Kidney (tissue), 14 donors: ENCODE measurements around the gene CUX1. TPM values are rescaled to one million over a fixed set of nuclear protein-coding genes. Genes with fewer than 3 reads are reported as not detected.

Experiments used
- DNase-seq, 5 donors: peaks; one replicate each; pipeline ENCODE4 v3.0.0-alpha.2; 2013 to 2020
- FAIRE-seq: peaks from 2 replicates; lab custom pipeline; 2012; peaks lifted over from hg19 to GRCh38; lab: Jason Lieb, UNC
- H3K27ac ChIP-seq, 2 donors: one replicate each; pipeline ENCODE4 v1.7.0; 2013; ENCODE audit warnings: low read depth in 2 of 2, low read length in 2 of 2, inconsistent platforms in 1 of 2
- H3K27me3 ChIP-seq: one replicate; pipeline ENCODE4 v1.7.1; 2013; ENCODE audit warnings: low read length, inconsistent platforms; ENCODE audit not compliant: control insufficient read depth, insufficient read depth
- H3K36me3 ChIP-seq, 3 donors: one replicate each; pipeline versions ENCODE4 v1.7.0 to v1.7.1; 2013; ENCODE audit warnings: low read length in 3 of 3, control low read depth in 1 of 3, inconsistent platforms in 1 of 3; ENCODE audit not compliant: insufficient read depth in 3 of 3, control insufficient read depth in 2 of 3
- H3K4me1 ChIP-seq, 3 donors: one replicate each; pipeline versions ENCODE4 v1.7.0 to v1.7.1; 2013; ENCODE audit warnings: low read length in 3 of 3, inconsistent platforms in 1 of 3, low read depth in 1 of 3; ENCODE audit not compliant: control insufficient read depth in 2 of 3, insufficient read depth in 2 of 3
- H3K4me3 ChIP-seq, 3 donors: one replicate each; pipeline versions ENCODE4 v1.7.0 to v1.8.1; 2013; ENCODE audit warnings: low read length in 3 of 3, control low read depth in 1 of 3, inconsistent platforms in 1 of 3
- H3K9ac ChIP-seq, 3 donors: one replicate each; pipeline versions ENCODE4 v1.7.0 to v1.7.1; 2013; ENCODE audit warnings: low read length in 3 of 3, control low read depth in 1 of 3, inconsistent platforms in 1 of 3
- H3K9me3 ChIP-seq, 3 donors: one replicate each; pipeline versions ENCODE4 v1.7.0 to v1.7.1; 2013; ENCODE audit warnings: low read length in 3 of 3, control low read depth in 1 of 3, inconsistent platforms in 1 of 3; ENCODE audit not compliant: control insufficient read depth in 2 of 3, insufficient read depth in 1 of 3
- intact Hi-C: fragments of 100-400 bp; cut with DNase I; formaldehyde crosslinking; loops from one replicate; pipeline ENCODE4 v1.11.1; 2022
- polyA plus RNA-seq: library from polyadenylated mRNA; stranded (reverse); fragments of 350-450 nt; fragmentation: Illumina TruSeq; extraction: RNeasy Lipid Tissue Mini Kit (QIAGEN cat#74804); gene quantifications from one replicate; pipeline ENCODE4 v1.2.3, GENCODE V29; 2014; ENCODE audit warnings: low read depth, low replicate concordance; ENCODE audit not compliant: insufficient read depth
- total RNA-seq: library from RNA; stranded (reverse); fragmentation: NEBNext Ultra II Directional; extraction: Animal tissue kit (Norgen Biotek cat#: 25700); gene quantifications from one replicate; pipeline ENCODE4 v1.2.1, GENCODE V29; 2021
- TF ChIP-seq, protein P1 (sequence below): IDR thresholded peaks from 3 replicates; pipeline ENCODE4 v1.5.1; 2012; ENCODE audit warnings: mild to moderate bottlenecking, moderate library complexity, borderline replicate concordance; ENCODE audit not compliant: insufficient read depth; ENCODE audit errors: extremely low read depth
- donor health status: control.
- donor health status: control.
- donor health status: control.
- donor health status: control.
- donor health status: control.
- donor health status: DM: yes; HTN: yes; CAD: no.
- donor health status: Normal renal cell carcinoma (clear cell type).

The CUX1 gene
- total and polyA plus RNA-seq, 2 donors from 2014 or later, result 71.4 to 126 TPM

DNA sequence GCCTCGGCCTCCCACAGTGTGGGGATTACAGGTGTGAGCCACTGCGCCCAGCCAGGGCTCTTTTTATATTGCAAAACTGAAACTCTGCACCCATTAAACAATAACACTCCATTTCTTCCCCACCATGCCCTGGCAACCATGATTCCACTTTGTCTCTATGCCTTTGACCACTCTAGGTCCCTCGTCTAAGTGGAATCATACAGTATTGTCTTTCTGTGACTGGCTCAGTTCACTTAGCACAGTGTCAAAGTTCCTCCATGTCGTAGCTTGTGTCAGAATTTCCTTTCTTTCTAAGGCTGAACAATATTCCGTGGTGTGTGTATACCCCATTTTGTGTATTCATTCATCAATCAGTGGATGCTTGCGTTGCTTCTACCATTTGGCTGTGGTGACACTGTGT is 46.2 kb downstream of the CUX1 start:
- no peak overlapping the region for H3K27ac ChIP-seq
- no peak for FAIRE-seq

DNA sequence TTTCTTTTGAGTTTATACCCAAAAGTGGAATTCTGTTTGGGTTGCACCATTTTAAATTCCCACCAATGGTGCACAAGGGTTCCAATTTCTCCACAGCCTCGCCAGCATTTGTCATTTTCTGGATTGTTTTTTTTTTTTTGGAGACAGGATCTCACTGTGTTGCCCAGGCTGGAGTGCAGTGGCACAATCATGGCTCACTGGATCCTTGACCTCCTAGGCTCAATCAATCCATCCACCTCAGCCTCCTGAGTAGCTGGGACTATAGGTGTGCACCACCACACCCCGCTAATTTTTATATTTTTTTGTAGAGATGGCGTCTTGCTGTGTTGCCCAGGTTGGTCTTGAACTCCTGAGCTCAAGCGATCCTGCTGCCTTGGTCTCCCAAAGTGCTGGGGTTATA is 46.6 kb downstream of the CUX1 start:
- FAIRE-seq (no peak), DNase-seq (no peak)
- TF ChIP-seq, protein P1, sequence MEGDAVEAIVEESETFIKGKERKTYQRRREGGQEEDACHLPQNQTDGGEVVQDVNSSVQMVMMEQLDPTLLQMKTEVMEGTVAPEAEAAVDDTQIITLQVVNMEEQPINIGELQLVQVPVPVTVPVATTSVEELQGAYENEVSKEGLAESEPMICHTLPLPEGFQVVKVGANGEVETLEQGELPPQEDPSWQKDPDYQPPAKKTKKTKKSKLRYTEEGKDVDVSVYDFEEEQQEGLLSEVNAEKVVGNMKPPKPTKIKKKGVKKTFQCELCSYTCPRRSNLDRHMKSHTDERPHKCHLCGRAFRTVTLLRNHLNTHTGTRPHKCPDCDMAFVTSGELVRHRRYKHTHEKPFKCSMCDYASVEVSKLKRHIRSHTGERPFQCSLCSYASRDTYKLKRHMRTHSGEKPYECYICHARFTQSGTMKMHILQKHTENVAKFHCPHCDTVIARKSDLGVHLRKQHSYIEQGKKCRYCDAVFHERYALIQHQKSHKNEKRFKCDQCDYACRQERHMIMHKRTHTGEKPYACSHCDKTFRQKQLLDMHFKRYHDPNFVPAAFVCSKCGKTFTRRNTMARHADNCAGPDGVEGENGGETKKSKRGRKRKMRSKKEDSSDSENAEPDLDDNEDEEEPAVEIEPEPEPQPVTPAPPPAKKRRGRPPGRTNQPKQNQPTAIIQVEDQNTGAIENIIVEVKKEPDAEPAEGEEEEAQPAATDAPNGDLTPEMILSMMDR, result no peak
- no peak overlapping the region for H3K9ac ChIP-seq
- H3K9me3 ChIP-seq, result no peaks in the 10 kb centered on the region
- no peaks in the 10 kb centered on the region for H3K27me3 ChIP-seq
- no peak overlapping the region for H3K27ac ChIP-seq
- intact Hi-C loops, result no loop called here
- no peaks in the 10 kb centered on the region for H3K36me3 ChIP-seq
- peaks cover 2 to 35% (median 33%) of the 10 kb centered on the region in 3 donors for H3K4me1 ChIP-seq
- no peak overlapping the region for H3K4me3 ChIP-seq

More for the DNA sequence above, 46.2 kb downstream of the CUX1 start:
- DNase-seq, result peak in 1 of 5 donors; percentile 42
- intact Hi-C loops, result no loop called here
- no peak overlapping the region for H3K4me3 ChIP-seq
- TF ChIP-seq, protein P1, result no peak
- H3K9ac ChIP-seq, result no peak overlapping the region
- peaks cover 2 to 31% (median 29%) of the 10 kb centered on the region in 3 donors for H3K4me1 ChIP-seq
- H3K27me3 ChIP-seq, result no peaks in the 10 kb centered on the region
- no peaks in the 10 kb centered on the region for H3K9me3 ChIP-seq
- H3K36me3 ChIP-seq, result no peaks in the 10 kb centered on the region

DNA sequence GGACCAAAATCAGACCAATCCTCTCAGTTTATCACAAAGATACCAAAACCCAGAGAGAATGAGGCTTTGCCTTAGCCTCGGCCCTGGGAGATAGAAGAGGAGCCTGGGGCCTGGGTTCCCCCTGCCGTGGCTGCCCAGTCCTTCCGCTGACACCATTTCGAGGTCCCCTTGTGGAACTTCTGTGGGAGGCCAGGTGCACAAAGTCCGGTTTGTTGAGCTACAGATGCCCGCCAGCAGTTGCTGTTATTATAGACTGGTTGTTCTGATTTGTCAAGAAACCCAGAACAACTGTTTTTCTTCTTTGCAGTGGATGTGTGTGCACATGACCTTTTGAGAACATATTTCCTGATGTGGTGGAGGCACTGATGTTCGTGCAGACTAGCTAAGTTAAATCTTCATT is 47.6 kb downstream of the CUX1 start:
- H3K9ac ChIP-seq, result no peak overlapping the region
- H3K9me3 ChIP-seq, result no peaks in the 10 kb centered on the region
- peak in 1 of 5 donors; percentile 44 for DNase-seq
- peaks cover 2 to 41% (median 34%) of the 10 kb centered on the region in 3 donors for H3K4me1 ChIP-seq
- no peaks in the 10 kb centered on the region for H3K27me3 ChIP-seq
- H3K36me3 ChIP-seq, result no peaks in the 10 kb centered on the region
- peak overlapping the region in 1 of 2 donors; percentile 15 for H3K27ac ChIP-seq
- no peak overlapping the region for H3K4me3 ChIP-seq
- intact Hi-C loops, result no loop called here
- no peak for FAIRE-seq
- TF ChIP-seq, protein P1, result no peak

DNA sequence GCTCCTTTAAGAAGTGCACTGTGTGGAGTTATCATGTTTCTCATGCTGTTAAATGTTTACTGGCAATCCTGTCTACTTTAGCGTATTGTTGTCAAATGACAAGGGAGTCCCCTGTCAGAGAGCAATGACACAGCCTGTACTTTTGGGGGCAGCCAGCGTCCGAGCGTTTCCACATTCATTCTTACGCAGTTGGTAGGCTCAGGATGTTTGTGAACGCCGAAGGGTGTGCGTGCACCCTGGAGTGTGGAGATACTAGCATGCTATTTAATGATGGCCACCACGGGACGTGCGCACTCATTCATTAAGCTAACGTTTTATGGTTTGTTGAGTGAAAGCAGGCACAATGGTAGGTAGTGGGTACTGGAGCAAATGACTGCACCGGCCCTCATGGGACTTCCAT is 48.0 kb downstream of the CUX1 start:
- no peak for DNase-seq
- Histone ChIP-seq H3K4me3 (no peak overlapping the region), H3K4me1 (peaks cover 0 to 41% (median 30%) of the 10 kb centered on the region in 3 donors), H3K36me3 (no peaks in the 10 kb centered on the region), H3K9me3 (no peaks in the 10 kb centered on the region), H3K27me3 (no peaks in the 10 kb centered on the region), H3K9ac (no peak overlapping the region), H3K27ac (no peak overlapping the region)
- intact Hi-C loops, result no loop called here
- TF ChIP-seq, protein P1, result no peak
- FAIRE-seq, result no peak
